Bronchial epithelial cell (primary cell): Measurements from ENCODE around the gene CMTM3. TPM values are rescaled to one million over a fixed set of nuclear protein-coding genes. Genes with fewer than 3 reads are reported as not detected.

Experiments
- DNase-seq: peaks from one replicate; pipeline ENCODE4 v3.0.0-alpha.2; 2010; ENCODE audit warnings: low read depth
- FAIRE-seq: peaks from 2 replicates; lab custom pipeline; 2011; peaks lifted over from hg19 to GRCh38; lab: Jason Lieb, UNC
- H3K27me3 ChIP-seq: 2 replicates; pipeline ENCODE4 v1.5.1; 2011; ENCODE audit warnings: low read length; ENCODE audit not compliant: control insufficient read depth, insufficient read depth
- H3K36me3 ChIP-seq: 2 replicates; pipeline ENCODE4 v1.5.1; 2011; ENCODE audit warnings: low read length; ENCODE audit not compliant: control insufficient read depth, insufficient read depth
- H3K4me3 ChIP-seq: 2 replicates; pipeline ENCODE4 v1.5.1; 2011; ENCODE audit warnings: mild to moderate bottlenecking, low read depth, low read length, control low read depth
- CTCF ChIP-seq: IDR thresholded peaks from 2 replicates; pipeline ENCODE4 v1.5.1; 2011; ENCODE audit warnings: mild to moderate bottlenecking, moderate library complexity, low read length, control low read depth, inconsistent platforms; ENCODE audit not compliant: insufficient read depth, severe bottlenecking
- total RNA-seq: library from RNA; depleted of rRNA; stranded (reverse); fragments of >200 nt; gene quantifications from 2 replicates; pipeline ENCODE4 v1.2.1, GENCODE V29; 2014

The CMTM3 gene
- total RNA-seq, 1 donor from 2014 or later = 1.1 TPM

GRCh38 chr16:66662445-66663194 lies 58.1 kb downstream of the CMTM3 start:
- DNase-seq (peak; percentile 40), FAIRE-seq (no peak)
- no peaks in the 10 kb centered on the region for H3K27me3 ChIP-seq
- peak; percentile 45 for TF ChIP-seq CTCF
- no peak overlapping the region for H3K4me3 ChIP-seq
- no peaks in the 10 kb centered on the region for H3K36me3 ChIP-seq

Other genes starting within 250 kb of the CMTM3 start
- gene CDH5, start 238.0 kb upstream of the CMTM3 start, total RNA-seq = not detected in 2 replicates
- 0.38 TPM in 1 of 2 replicates, not detected in the other for gene BEAN1, start 177.4 kb upstream of the CMTM3 start, total RNA-seq
- 8.7 and 12.8 TPM in 2 replicates for gene TK2, start 54.6 kb upstream of the CMTM3 start, total RNA-seq
- 17.7 and 22.6 TPM in 2 replicates for gene CKLF, start 52.1 kb upstream of the CMTM3 start, total RNA-seq
- gene CMTM1, start 38.3 kb upstream of the CMTM3 start, total RNA-seq = 0.26 and 0.38 TPM in 2 replicates
- not detected in 2 replicates for gene CMTM2, start 25.2 kb upstream of the CMTM3 start, total RNA-seq
- gene CMTM4, start 92.0 kb downstream of the CMTM3 start, total RNA-seq = 73.0 and 83.2 TPM in 2 replicates
- gene DYNC1LI2, start 146.9 kb downstream of the CMTM3 start, total RNA-seq = 127 and 138 TPM in 2 replicates
- gene TERB1, start 196.9 kb downstream of the CMTM3 start, total RNA-seq = 0.26 TPM in 2 replicates
- 62.4 and 63.2 TPM in 2 replicates for gene NAE1, start 226.3 kb downstream of the CMTM3 start, total RNA-seq
- gene CA7, start 239.7 kb downstream of the CMTM3 start, total RNA-seq = not detected in 2 replicates